ENCODE results near the gene RARRES2. TPM values are rescaled to one million over a fixed set of nuclear protein-coding genes. Genes with fewer than 3 reads are reported as not detected.
"Not testable (repeated sequence)": the region's sequence is repeated elsewhere in the genome, so short reads cannot be mapped to it uniquely, and the experiment has no call there.

RARRES2 gene
- total RNA-seq, 1 donor from 2014 or later, result 144 TPM

GRCh38 chr7:150302908-150303310 is 38.5 kb downstream of the RARRES2 start:
- H3K4me3 ChIP-seq; DNase-seq (ENCODE audit: low spot score in 2 of 2); H3K27me3 ChIP-seq; intact Hi-C loops (cut with DNase I); H3K27ac ChIP-seq; H3K4me1 ChIP-seq; H3K36me3 ChIP-seq; H3K9me3 ChIP-seq: not testable (repeated sequence)

DNA sequence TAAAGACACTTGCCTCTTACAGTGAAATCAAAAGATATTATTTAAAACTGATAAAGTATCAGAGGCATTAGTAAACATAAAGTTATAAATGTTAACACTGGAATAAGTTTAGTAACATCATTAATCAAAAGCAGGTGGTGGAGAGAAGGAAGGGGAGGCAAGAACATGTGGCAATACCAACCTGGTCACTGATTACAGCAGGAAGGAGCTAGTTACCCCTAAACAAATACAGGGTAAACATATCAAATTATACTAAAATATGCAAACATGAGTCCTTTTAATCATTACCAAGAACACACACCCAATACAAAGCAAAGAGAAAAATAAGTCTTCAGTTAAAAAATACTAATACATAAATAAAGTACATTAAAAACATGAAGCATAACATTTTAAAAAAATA is 43.5 kb downstream of the RARRES2 start:
- intact Hi-C loops (cut with DNase I); DNase-seq (ENCODE audit: low spot score in 2 of 2); H3K4me1 ChIP-seq; H3K27ac ChIP-seq; H3K27me3 ChIP-seq; H3K36me3 ChIP-seq; H3K4me3 ChIP-seq; H3K9me3 ChIP-seq: not testable (repeated sequence)

- H3K27ac ChIP-seq; intact Hi-C loops (cut with DNase I); H3K27me3 ChIP-seq; H3K9me3 ChIP-seq; H3K4me3 ChIP-seq; H3K36me3 ChIP-seq; DNase-seq (ENCODE audit: low spot score in 2 of 2); H3K4me1 ChIP-seq: not testable (repeated sequence)
Measured at GRCh38 chr7:150296802-150297201, 44.6 kb downstream of the RARRES2 start.

- H3K4me1 ChIP-seq; H3K9me3 ChIP-seq; H3K4me3 ChIP-seq; intact Hi-C loops (cut with DNase I); H3K27me3 ChIP-seq; H3K36me3 ChIP-seq; H3K27ac ChIP-seq; DNase-seq (ENCODE audit: low spot score in 2 of 2): not testable (repeated sequence)
Measured at GRCh38 chr7:150295614-150296013, 45.8 kb downstream of the RARRES2 start.

DNA sequence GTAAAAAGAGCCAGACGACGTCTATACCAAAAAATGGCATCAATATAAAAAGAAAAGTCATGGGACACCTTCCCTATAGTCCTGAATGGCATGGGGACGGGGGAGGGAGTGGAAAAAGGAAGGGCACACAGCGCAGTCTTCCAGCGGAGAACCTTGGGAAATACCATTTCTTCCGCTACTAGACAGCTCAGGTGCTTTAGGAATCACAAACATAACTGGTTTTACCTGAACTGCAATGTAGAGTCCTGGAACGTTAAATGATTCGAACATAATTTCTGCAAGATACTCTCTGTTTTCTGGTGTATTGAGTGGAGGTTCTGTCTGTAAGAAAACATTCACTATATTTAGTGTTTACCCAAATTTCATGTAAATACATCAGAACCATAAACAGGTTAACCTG is 46.4 kb downstream of the RARRES2 start:
- H3K4me3 ChIP-seq; H3K36me3 ChIP-seq; intact Hi-C loops (cut with DNase I); H3K4me1 ChIP-seq; H3K27me3 ChIP-seq; H3K9me3 ChIP-seq; DNase-seq (ENCODE audit: low spot score in 2 of 2); H3K27ac ChIP-seq: not testable (repeated sequence)

- DNase-seq (ENCODE audit: low spot score in 2 of 2); H3K4me3 ChIP-seq; H3K27ac ChIP-seq; H3K36me3 ChIP-seq; intact Hi-C loops (cut with DNase I); H3K27me3 ChIP-seq; H3K4me1 ChIP-seq; H3K9me3 ChIP-seq: not testable (repeated sequence)
Measured at GRCh38 chr7:150290317-150290716, 51.1 kb downstream of the RARRES2 start.

DNA sequence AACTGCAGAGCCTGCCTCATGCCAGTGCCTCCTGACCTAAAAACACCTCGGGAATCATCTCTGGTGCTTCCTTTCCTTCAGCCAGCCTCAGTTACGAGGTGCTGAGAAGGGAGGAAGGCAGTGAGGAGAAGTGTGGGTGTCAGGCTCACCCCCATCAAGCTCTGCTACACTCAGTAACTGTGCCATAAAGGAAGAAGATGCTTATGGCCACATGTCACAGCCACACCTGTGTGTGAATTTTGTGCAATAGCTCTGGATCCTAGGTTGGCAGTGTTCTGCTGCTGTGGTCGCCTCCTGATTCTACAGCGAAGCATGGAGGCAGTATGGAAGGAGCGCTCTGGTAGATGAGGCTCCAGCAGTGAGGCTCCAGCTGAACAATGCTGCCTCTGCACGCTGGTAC is 52.6 kb downstream of the RARRES2 start:
- DNase-seq (ENCODE audit: low spot score in 2 of 2); H3K4me1 ChIP-seq; H3K4me3 ChIP-seq; H3K36me3 ChIP-seq; H3K27me3 ChIP-seq; H3K27ac ChIP-seq; intact Hi-C loops (cut with DNase I); H3K9me3 ChIP-seq: not testable (repeated sequence)

Other genes with a start within 250 kb of the RARRES2 start
- gene LRRC61, start 18.3 kb downstream of the RARRES2 start, total RNA-seq, result 14.7 TPM
- 0.11 TPM for gene ACTR3C, start 18.1 kb downstream of the RARRES2 start, total RNA-seq
- gene REPIN1, start 27.2 kb upstream of the RARRES2 start, total RNA-seq, result 123 TPM
- gene ZNF775, start 37.7 kb upstream of the RARRES2 start, total RNA-seq, result 17.1 TPM
- 28.3 TPM for gene GIMAP8, start 109.0 kb upstream of the RARRES2 start, total RNA-seq
- gene GIMAP7, start 173.2 kb upstream of the RARRES2 start, total RNA-seq, result 9.4 TPM
- gene GIMAP4, start 225.8 kb upstream of the RARRES2 start, total RNA-seq, result 29.5 TPM

All from ascending aorta (tissue), 2 donors.